ENCODE results near the gene MCRIP2. TPM values are rescaled to one million over a fixed set of nuclear protein-coding genes. Genes with fewer than 3 reads are reported as not detected.

Gene MCRIP2
- total RNA-seq, 6 experiments from 2014 or later: 48.8 to 130 (median 76.7) TPM

DNA sequence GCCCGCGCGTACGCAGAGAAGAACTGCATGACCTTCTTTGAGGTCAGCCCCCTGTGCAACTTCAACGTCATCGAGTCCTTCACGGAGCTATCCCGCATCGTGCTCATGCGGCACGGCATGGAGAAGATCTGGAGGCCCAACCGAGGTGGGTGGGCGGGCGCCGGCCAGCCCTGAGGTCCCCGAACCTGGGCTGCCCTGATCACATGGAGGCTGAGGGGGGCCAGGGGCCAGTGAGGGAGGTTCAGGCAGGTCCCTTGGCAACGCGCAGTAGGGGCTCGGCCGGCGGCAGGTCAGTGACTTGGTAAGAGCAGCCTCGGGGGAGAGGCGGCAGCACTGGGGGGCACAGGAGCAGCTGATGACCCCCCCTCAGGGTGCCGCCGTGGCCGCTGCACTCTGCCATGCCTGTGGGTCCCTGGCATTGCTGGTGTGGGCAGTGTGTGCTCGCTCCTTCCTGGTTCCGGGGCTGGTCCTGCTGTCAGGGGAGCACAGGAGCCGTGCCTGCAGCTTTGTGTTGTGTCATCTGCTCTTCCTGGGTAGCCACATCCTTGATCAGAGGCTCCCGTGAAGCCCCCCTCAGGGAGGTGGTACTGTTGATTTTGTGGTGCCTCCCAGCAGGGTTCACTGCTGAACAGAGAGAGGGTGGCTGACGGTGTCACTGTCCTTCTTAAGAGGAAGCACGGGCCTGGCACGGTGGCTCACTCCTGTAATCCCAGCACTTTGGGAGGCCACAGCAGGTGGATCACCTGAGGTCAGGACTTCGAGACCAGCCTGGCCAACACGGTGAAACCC lies 15.5 kb upstream of the MCRIP2 start:
- H3K9me3 ChIP-seq: no peaks in the 10 kb centered on the region
- TF ChIP-seq, protein P1, sequence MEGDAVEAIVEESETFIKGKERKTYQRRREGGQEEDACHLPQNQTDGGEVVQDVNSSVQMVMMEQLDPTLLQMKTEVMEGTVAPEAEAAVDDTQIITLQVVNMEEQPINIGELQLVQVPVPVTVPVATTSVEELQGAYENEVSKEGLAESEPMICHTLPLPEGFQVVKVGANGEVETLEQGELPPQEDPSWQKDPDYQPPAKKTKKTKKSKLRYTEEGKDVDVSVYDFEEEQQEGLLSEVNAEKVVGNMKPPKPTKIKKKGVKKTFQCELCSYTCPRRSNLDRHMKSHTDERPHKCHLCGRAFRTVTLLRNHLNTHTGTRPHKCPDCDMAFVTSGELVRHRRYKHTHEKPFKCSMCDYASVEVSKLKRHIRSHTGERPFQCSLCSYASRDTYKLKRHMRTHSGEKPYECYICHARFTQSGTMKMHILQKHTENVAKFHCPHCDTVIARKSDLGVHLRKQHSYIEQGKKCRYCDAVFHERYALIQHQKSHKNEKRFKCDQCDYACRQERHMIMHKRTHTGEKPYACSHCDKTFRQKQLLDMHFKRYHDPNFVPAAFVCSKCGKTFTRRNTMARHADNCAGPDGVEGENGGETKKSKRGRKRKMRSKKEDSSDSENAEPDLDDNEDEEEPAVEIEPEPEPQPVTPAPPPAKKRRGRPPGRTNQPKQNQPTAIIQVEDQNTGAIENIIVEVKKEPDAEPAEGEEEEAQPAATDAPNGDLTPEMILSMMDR (IDR thresholded peaks at IDR 0.05): no peak
- no peak for TF ChIP-seq POLR2A (IDR thresholded peaks at IDR 0.05)
- H3K4me1 ChIP-seq: peaks cover 0 to 39% (median 26%) of the 10 kb centered on the region in 4 donors
- WGBS (ENCODE audit: insufficient coverage, low coverage, low lambda C conversion rate, missing lambda C conversion rate): 100% methylated on average over 5 of the region's 35 CpGs
- H3K27ac ChIP-seq: no peak overlapping the region
- intact Hi-C loops (cut with DNase I): no loop called here
- no peak for ATAC-seq
- DNase-seq: no peak
- H3K36me3 ChIP-seq: peaks cover 0 to 9% (median 0%) of the 10 kb centered on the region in 4 donors
- no peaks in the 10 kb centered on the region for H3K27me3 ChIP-seq
- H3K4me3 ChIP-seq: no peak overlapping the region

- no peaks in the 10 kb centered on the region for H3K27me3 ChIP-seq
- no peak overlapping the region for H3K27ac ChIP-seq
- 88% methylated on average over 16 of the region's 29 CpGs for WGBS (ENCODE audit: insufficient coverage, low coverage, low lambda C conversion rate, missing lambda C conversion rate)
- ATAC-seq: peak in 1 of 4 donors; percentile 30
- no peaks in the 10 kb centered on the region for H3K9me3 ChIP-seq
- peaks cover 0 to 9% (median 0%) of the 10 kb centered on the region in 4 donors for H3K36me3 ChIP-seq
- TF ChIP-seq, protein P1 (IDR thresholded peaks at IDR 0.05): no peak
- TF ChIP-seq POLR2A (IDR thresholded peaks at IDR 0.05): no peak
- peaks cover 0 to 40% (median 27%) of the 10 kb centered on the region in 4 donors for H3K4me1 ChIP-seq
- intact Hi-C loops (cut with DNase I): no loop called here
- DNase-seq: peak in 2 of 3 donors; percentile 54 to 60
- H3K4me3 ChIP-seq: no peak overlapping the region
Observed at GRCh38 chr16:626787-627453, 14.7 kb upstream of the MCRIP2 start.

- Histone ChIP-seq H3K27ac (no peak overlapping the region), H3K4me1 (peaks cover 0 to 40% (median 27%) of the 10 kb centered on the region in 4 donors), H3K36me3 (peaks cover 0 to 9% (median 0%) of the 10 kb centered on the region in 4 donors), H3K27me3 (no peaks in the 10 kb centered on the region), H3K9me3 (no peaks in the 10 kb centered on the region), H3K4me3 (no peak overlapping the region)
- peak; percentile 6 to 50 (median 28) for ATAC-seq
- TF ChIP-seq, protein P1 (IDR thresholded peaks at IDR 0.05): no peak
- intact Hi-C loops (cut with DNase I): no loop called here
- DNase-seq: peak; percentile 78 to 84 (median 82)
- WGBS (ENCODE audit: insufficient coverage, low coverage, low lambda C conversion rate, missing lambda C conversion rate): 82% methylated on average over 4 of the region's 50 CpGs
Observed at GRCh38 chr16:627454-628239, 14.0 kb upstream of the MCRIP2 start.

DNA sequence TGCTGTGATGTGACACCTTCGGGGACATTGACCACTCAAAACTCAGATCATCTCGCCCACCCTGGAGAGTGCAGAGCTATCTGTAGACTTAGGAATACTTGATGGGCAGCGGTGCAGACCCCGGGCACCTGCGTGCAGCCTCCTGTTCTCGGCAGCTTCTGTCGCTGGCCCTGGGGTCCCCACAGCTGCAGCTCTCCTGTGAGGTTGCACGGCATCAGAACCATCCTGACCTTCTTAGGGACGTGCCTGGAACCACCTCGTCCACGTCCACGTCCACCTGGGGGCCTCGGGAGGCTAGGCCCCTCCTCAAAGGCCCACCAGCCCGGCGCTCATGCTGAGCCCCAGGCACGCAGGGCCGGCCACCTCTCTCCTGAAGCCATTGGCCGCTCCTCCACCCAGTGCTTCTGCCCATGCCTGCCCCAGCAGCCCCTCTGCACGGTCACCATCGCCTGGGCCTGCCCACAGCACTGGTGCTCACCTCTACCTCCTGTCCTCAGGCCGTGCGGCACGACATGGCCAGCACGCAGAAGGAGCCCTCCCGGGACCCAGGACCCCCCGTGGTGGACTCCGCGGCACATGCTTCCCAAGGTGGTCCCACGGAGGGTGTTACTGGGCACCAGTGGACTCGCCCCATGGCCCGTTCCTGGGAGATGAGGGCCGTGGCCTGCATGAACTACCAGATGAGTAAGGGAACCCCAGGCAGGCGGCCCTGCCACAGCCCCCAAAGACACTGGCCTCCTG lies 13.1 kb upstream of the MCRIP2 start:
- Histone ChIP-seq H3K27me3 (no peaks in the 10 kb centered on the region), H3K36me3 (peaks cover 0 to 9% (median 0%) of the 10 kb centered on the region in 4 donors), H3K4me3 (no peak overlapping the region), H3K27ac (peak overlapping the region in 2 of 3 donors; percentile 44 to 70), H3K9me3 (no peaks in the 10 kb centered on the region), H3K4me1 (peaks cover 0 to 40% (median 27%) of the 10 kb centered on the region in 4 donors)
- intact Hi-C loops (cut with DNase I): no loop called here
- no peak for ATAC-seq
- WGBS (ENCODE audit: insufficient coverage, low coverage, low lambda C conversion rate, missing lambda C conversion rate): 88% methylated on average over 5 of the region's 33 CpGs
- DNase-seq: peak; percentile 30 to 62 (median 52)
- TF ChIP-seq, protein P1 (IDR thresholded peaks at IDR 0.05): no peak
- TF ChIP-seq POLR2A (IDR thresholded peaks at IDR 0.05): no peak

Data from right lobe of liver (tissue), 6 donors.